Suprapubic skin (tissue), 4 donors: ENCODE results near the gene IMMP2L.

ENCODE experiments used
- EP300 ChIP-seq: sonication (generic); formaldehyde crosslinking; IDR thresholded peaks from one replicate; pipeline ENCODE4 v1.6.1; 2017; ENCODE audit warnings: antibody characterized with exemption
- POLR2A ChIP-seq, 2 donors: fragments of 450-650 bp; IDR thresholded peaks; one replicate each; pipeline ENCODE4 v1.6.1; 2017; ENCODE audit warnings: antibody characterized with exemption in 2 of 2, mild to moderate bottlenecking in 2 of 2, moderate library complexity in 2 of 2
- POLR2AphosphoS5 ChIP-seq, 3 donors: sonication (generic); formaldehyde crosslinking; IDR thresholded peaks; one replicate each; pipeline ENCODE4 v1.6.1; 2017; ENCODE audit warnings: antibody characterized with exemption in 3 of 3
- TF ChIP-seq, protein P1 (sequence below), 2 donors: fragments of 200-600 bp in 1 of 2; fragments of 450-650 bp in 1 of 2; sonication (generic) in 1 of 2; IDR thresholded peaks; one replicate each; pipeline ENCODE4 v1.5.1; 2016 to 2019; ENCODE audit warnings: antibody characterized with exemption in 2 of 2, mild to moderate bottlenecking in 1 of 2, moderate library complexity in 1 of 2

DNA sequence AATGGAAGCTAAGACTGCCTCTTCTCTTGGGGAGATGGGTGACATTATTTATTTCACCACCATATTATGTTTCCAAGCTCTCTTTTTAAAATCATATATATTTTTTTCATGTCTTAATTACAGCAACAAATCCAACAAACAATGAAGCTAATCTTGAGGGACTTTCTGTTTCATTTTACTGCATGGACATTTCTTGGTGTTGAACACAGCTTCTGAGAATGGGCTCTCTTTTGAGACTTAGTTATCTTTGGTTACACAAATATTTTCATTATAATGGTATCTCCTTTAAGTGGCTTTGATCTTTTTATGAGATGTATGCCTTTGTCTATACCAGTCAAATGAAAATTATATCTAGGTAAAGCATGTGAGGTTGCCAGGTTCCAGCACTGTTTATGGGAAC is 681.3 kb downstream of the IMMP2L start:
- TF ChIP-seq POLR2A (IDR thresholded peaks at IDR 0.05) (no peak), POLR2AphosphoS5 (IDR thresholded peaks at IDR 0.05) (no peak), EP300 (no peak)
- TF ChIP-seq, protein P1, sequence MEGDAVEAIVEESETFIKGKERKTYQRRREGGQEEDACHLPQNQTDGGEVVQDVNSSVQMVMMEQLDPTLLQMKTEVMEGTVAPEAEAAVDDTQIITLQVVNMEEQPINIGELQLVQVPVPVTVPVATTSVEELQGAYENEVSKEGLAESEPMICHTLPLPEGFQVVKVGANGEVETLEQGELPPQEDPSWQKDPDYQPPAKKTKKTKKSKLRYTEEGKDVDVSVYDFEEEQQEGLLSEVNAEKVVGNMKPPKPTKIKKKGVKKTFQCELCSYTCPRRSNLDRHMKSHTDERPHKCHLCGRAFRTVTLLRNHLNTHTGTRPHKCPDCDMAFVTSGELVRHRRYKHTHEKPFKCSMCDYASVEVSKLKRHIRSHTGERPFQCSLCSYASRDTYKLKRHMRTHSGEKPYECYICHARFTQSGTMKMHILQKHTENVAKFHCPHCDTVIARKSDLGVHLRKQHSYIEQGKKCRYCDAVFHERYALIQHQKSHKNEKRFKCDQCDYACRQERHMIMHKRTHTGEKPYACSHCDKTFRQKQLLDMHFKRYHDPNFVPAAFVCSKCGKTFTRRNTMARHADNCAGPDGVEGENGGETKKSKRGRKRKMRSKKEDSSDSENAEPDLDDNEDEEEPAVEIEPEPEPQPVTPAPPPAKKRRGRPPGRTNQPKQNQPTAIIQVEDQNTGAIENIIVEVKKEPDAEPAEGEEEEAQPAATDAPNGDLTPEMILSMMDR (IDR thresholded peaks at IDR 0.05), result no peak
